NOMO-1 treated with DMSO at 0.1 percent for 48 hours (cell line): ENCODE data around the gene ATXN10.

Experiments used
- DNase-seq: peaks from one replicate; lab custom pipeline; 2025; ENCODE audit not compliant: unreplicated experiment; lab: John Stamatoyannopoulos, UW

The ATXN10 gene

GRCh38 chr22:45871721-45872120, 200.1 kb downstream of the ATXN10 start:
- DNase-seq, result no peak

GRCh38 chr22:45872659-45873263, 201.1 kb downstream of the ATXN10 start:
- DNase-seq, result no peak

GRCh38 chr22:45876136-45877035, 204.8 kb downstream of the ATXN10 start:
- no peak for DNase-seq

GRCh38 chr22:45877036-45877380, 205.4 kb downstream of the ATXN10 start:
- no peak for DNase-seq

- no peak for DNase-seq
These were observed 206.0 kb downstream of the ATXN10 start for GRCh38 chr22:45877651-45878050.

- DNase-seq, result no peak
These were observed 206.6 kb downstream of the ATXN10 start for GRCh38 chr22:45878051-45878781.

GRCh38 chr22:45878901-45879551, 207.4 kb downstream of the ATXN10 start:
- no peak for DNase-seq

- DNase-seq, result no peak
These were observed 207.9 kb downstream of the ATXN10 start for GRCh38 chr22:45879552-45879949.

GRCh38 chr22:45880091-45880715, 208.6 kb downstream of the ATXN10 start:
- DNase-seq, result no peak

- DNase-seq, result no peak
These were observed 209.3 kb downstream of the ATXN10 start for GRCh38 chr22:45880716-45881523.

GRCh38 chr22:45881524-45881875, 209.9 kb downstream of the ATXN10 start:
- no peak for DNase-seq

GRCh38 chr22:45882881-45883810, 211.5 kb downstream of the ATXN10 start:
- no peak for DNase-seq

- no peak for DNase-seq
These were observed 212.2 kb downstream of the ATXN10 start for GRCh38 chr22:45883811-45884170.

- no peak for DNase-seq
These were observed 212.8 kb downstream of the ATXN10 start for GRCh38 chr22:45884201-45885062.

- no peak for DNase-seq
These were observed 213.7 kb downstream of the ATXN10 start for GRCh38 chr22:45885171-45885840.

- no peak for DNase-seq
These were observed 214.3 kb downstream of the ATXN10 start for GRCh38 chr22:45885941-45886395.

GRCh38 chr22:45886540-45886939, 214.9 kb downstream of the ATXN10 start:
- DNase-seq, result no peak
